Endodermal cell (in vitro differentiated cells): ENCODE data around the gene SMYD3. TPM values are rescaled to one million over a fixed set of nuclear protein-coding genes. Genes with fewer than 3 reads are reported as not detected.

ENCODE experiments used
- DNase-seq: peaks from one replicate; pipeline ENCODE4 v3.0.0-alpha.2; 2017
- H3K27ac ChIP-seq: 2 replicates; pipeline ENCODE4 v1.5.1; 2013; ENCODE audit warnings: mild to moderate bottlenecking, low read depth, low read length, moderate library complexity
- H3K27me3 ChIP-seq: 2 replicates; pipeline ENCODE4 v1.6.1; 2013; ENCODE audit warnings: mild to moderate bottlenecking, low read length, moderate library complexity; ENCODE audit not compliant: insufficient read depth, control insufficient read depth, poor library complexity, severe bottlenecking
- H3K36me3 ChIP-seq: 2 replicates; pipeline ENCODE4 v1.7.0; 2013; ENCODE audit warnings: mild to moderate bottlenecking, low read length, moderate library complexity; ENCODE audit not compliant: control insufficient read depth, insufficient read depth
- H3K4me1 ChIP-seq: one replicate; pipeline ENCODE4 v1.7.0; 2013; ENCODE audit warnings: low read length; ENCODE audit not compliant: control insufficient read depth, insufficient read depth
- H3K4me3 ChIP-seq: 2 replicates; pipeline ENCODE4 v1.5.1; 2013; ENCODE audit warnings: mild to moderate bottlenecking, low read length, moderate library complexity
- H3K9ac ChIP-seq: 2 replicates; pipeline ENCODE4 v1.6.1; 2013; ENCODE audit warnings: mild to moderate bottlenecking, low read length, moderate library complexity; ENCODE audit not compliant: poor library complexity, severe bottlenecking; ENCODE audit errors: extremely low read depth
- H3K9me3 ChIP-seq: 2 replicates; pipeline ENCODE4 v1.6.1; 2013; ENCODE audit warnings: mild to moderate bottlenecking, low read length, moderate library complexity; ENCODE audit not compliant: control insufficient read depth
- H3K27ac Mint-ChIP-seq: 2 replicates; pipeline ENCODE4 v1.8.0; 2020; ENCODE audit warnings: mixed read lengths
- H3K27me3 Mint-ChIP-seq: 2 replicates; pipeline ENCODE4 v1.8.0; 2021; ENCODE audit warnings: mild to moderate bottlenecking, mixed read lengths; ENCODE audit not compliant: insufficient read depth
- H3K36me3 Mint-ChIP-seq: 2 replicates; pipeline ENCODE4 v1.8.0; 2020; ENCODE audit warnings: low read depth, mixed read lengths
- H3K4me1 Mint-ChIP-seq: 2 replicates; pipeline ENCODE4 v1.8.0; 2020; ENCODE audit warnings: mixed read lengths
- H3K4me3 Mint-ChIP-seq: 2 replicates; pipeline ENCODE4 v1.8.0; 2020; ENCODE audit warnings: mild to moderate bottlenecking, moderate library complexity, mixed read lengths
- H3K9me3 Mint-ChIP-seq: 2 replicates; pipeline ENCODE4 v1.8.0; 2020; ENCODE audit warnings: mild to moderate bottlenecking, mixed read lengths
- WGBS, 2 experiments: methylation state at CpG; one replicate each; pipeline versions ENCODE4 v1.1.5 to v1.1.7; 2013; ENCODE audit warnings: missing lambda C conversion rate in 2 of 2, mixed read lengths in 1 of 2; ENCODE audit not compliant: insufficient coverage in 1 of 2, insufficient read length in 1 of 2; 5-methylcytosine and 5-hydroxymethylcytosine counted together
- total RNA-seq, 2 donors: library from RNA; stranded (reverse); fragmentation: NEBNext Ultra II Directional in 1 of 2; extraction: Animal tissue kit (Norgen Biotek cat#: 25700) in 1 of 2; gene quantifications; 2 replicates in 1 of 2; 3 replicates in 1 of 2; pipeline ENCODE4 v1.2.1, GENCODE V29; 2021
- TF ChIP-seq, protein P1 (sequence below): fragments of 200-600 bp; sonication (generic); conservative IDR thresholded peaks from 2 replicates; pipeline ENCODE4 v1.5.0; 2021; ENCODE audit warnings: antibody characterized with exemption, mild to moderate bottlenecking

SMYD3 gene
- total RNA-seq, 2 donors from 2014 or later, result 32.3 to 45.8 TPM

DNA sequence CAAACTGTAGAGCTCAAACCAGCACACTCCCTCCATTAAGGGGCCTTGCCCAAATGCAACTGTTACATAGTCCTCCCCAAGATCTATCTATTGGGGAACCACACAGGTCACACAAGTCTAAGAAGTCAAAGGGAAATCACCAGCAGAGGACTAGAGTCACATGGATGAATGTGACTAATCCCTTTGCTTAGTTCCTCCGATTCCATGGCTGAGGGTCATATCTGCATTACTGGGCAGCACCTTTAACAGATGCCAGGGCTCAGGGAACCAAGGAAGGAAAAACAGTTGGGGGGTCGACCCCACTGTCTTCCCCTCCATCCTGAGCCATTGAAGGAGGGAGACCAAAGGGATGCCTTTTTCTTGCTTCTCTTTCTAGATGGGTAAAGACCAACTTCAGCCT is 23.4 kb upstream of the SMYD3 start:
- whole genome bisulfite sequencing, 2 experiments, result 42 to 46% methylated on average over 2 of the region's 2 CpGs
- H3K27ac Mint-ChIP-seq, result no peak overlapping the region
- H3K4me1 Mint-ChIP-seq, result peaks cover 2% of the 10 kb centered on the region
- Histone ChIP-seq H3K4me1 (peaks cover 3% of the 10 kb centered on the region), H3K27ac (no peak overlapping the region), H3K9ac (no peak overlapping the region), H3K9me3 (peaks cover 34% of the 10 kb centered on the region), H3K27me3 (peaks cover 14% of the 10 kb centered on the region), H3K4me3 (no peak overlapping the region), H3K36me3 (no peaks in the 10 kb centered on the region)
- no peak for DNase-seq
- peaks cover 33% of the 10 kb centered on the region for H3K9me3 Mint-ChIP-seq
- H3K27me3 Mint-ChIP-seq, result peaks cover 22% of the 10 kb centered on the region
- peaks cover 7% of the 10 kb centered on the region for H3K36me3 Mint-ChIP-seq
- TF ChIP-seq, protein P1, sequence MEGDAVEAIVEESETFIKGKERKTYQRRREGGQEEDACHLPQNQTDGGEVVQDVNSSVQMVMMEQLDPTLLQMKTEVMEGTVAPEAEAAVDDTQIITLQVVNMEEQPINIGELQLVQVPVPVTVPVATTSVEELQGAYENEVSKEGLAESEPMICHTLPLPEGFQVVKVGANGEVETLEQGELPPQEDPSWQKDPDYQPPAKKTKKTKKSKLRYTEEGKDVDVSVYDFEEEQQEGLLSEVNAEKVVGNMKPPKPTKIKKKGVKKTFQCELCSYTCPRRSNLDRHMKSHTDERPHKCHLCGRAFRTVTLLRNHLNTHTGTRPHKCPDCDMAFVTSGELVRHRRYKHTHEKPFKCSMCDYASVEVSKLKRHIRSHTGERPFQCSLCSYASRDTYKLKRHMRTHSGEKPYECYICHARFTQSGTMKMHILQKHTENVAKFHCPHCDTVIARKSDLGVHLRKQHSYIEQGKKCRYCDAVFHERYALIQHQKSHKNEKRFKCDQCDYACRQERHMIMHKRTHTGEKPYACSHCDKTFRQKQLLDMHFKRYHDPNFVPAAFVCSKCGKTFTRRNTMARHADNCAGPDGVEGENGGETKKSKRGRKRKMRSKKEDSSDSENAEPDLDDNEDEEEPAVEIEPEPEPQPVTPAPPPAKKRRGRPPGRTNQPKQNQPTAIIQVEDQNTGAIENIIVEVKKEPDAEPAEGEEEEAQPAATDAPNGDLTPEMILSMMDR, result no peak
- no peak overlapping the region for H3K4me3 Mint-ChIP-seq

DNA sequence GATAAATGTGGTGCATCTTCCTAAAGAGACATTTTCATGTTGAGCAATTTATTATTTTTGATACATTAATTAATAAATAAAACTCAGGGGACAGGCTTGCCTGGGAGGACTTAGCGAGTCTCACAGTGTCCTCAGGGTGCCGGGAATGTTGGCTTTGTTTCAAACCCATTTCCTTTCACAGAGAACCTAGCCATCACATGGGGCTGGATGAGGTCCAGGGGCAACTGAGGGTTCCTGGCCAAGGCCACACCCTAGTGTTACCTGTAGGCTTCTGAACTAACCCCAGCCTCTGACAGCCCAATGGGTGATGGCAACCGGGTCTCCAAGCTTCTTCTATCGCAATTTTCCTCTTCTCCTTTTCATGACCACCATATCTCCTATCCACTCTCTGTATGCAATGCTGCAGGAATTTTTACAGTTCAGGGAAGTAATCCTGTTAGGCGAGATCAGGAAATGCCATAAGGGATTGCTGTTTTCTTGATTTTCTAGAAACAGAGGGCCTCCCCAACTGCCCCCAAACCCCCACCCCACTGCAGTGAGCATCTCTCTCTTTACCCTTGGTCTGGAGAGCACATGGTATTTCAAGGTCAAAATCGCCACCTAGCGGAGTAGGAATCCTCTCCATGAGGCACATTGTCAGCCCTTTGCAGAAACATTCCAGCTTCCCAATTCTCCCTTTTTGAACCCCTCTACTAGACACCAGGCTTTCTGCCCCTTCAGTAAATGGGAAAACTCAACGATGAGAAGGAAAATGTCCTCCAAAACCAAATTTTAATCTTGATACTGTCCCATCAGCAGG is 22.1 kb upstream of the SMYD3 start:
- H3K4me1 Mint-ChIP-seq, result peaks cover 2% of the 10 kb centered on the region
- H3K4me3 ChIP-seq, result no peak overlapping the region
- H3K4me3 Mint-ChIP-seq, result no peak overlapping the region
- H3K27me3 ChIP-seq, result peaks cover 3% of the 10 kb centered on the region
- no peak overlapping the region for H3K27ac ChIP-seq
- TF ChIP-seq, protein P1, result peak; percentile 38
- H3K9me3 ChIP-seq, result peaks cover 34% of the 10 kb centered on the region
- H3K9ac ChIP-seq, result no peak overlapping the region
- no peaks in the 10 kb centered on the region for H3K36me3 ChIP-seq
- peaks cover 3% of the 10 kb centered on the region for H3K4me1 ChIP-seq
- peaks cover 14% of the 10 kb centered on the region for H3K27me3 Mint-ChIP-seq
- H3K27ac Mint-ChIP-seq, result no peak overlapping the region
- DNase-seq, result peak; percentile 47
- H3K9me3 Mint-ChIP-seq, result peaks cover 33% of the 10 kb centered on the region
- WGBS, 2 experiments, result 69 to 78% methylated on average over 4 to 8 of the region's 8 CpGs
- peaks cover 7% of the 10 kb centered on the region for H3K36me3 Mint-ChIP-seq

DNA sequence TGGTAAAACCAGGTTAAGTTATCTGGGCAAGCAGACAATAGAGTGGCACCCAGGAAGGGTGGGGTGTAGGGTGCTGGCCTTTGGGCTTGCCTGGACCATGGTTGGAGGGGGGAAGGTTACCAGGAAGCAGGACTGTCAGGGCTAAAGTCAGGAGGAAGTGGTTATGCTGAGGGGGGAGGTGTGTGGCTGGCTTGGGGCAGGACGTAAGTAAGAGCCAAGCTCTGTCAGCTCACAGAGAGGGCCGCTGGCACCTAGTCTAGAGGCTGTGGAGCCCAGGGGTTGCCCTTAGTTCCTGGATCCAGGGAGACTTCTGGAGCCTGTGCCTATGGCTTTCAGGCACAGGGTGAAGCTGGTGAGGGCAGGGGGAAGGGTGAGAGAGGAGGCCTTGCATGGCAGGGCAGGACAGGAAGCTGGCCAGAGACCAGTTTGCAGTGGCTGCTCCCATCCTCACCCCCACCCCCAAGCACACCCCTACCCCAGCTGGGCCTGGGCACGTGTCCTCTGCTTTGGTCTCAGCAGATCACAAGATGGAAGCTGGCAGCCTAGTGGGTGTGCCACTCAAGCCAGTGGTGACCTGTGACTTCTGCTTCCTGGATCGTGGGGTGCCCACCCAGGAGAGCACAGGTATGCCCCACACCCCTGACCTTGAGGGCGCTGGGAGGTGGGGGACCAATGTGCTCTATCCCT is 20.5 kb upstream of the SMYD3 start:
- H3K9me3 ChIP-seq, result peaks cover 30% of the 10 kb centered on the region
- no peaks in the 10 kb centered on the region for H3K4me1 ChIP-seq
- Mint-ChIP-seq H3K27ac (no peak overlapping the region), H3K9me3 (peaks cover 31% of the 10 kb centered on the region), H3K4me3 (no peak overlapping the region), H3K36me3 (peaks cover 7% of the 10 kb centered on the region), H3K27me3 (peaks cover 12% of the 10 kb centered on the region), H3K4me1 (no peaks in the 10 kb centered on the region)
- TF ChIP-seq, protein P1, result no peak
- no peak overlapping the region for H3K4me3 ChIP-seq
- no peak overlapping the region for H3K27ac ChIP-seq
- WGBS, 2 experiments, result 70 to 82% methylated on average over 2 to 5 of the region's 5 CpGs
- no peak overlapping the region for H3K9ac ChIP-seq
- peak; percentile 22 for DNase-seq
- no peaks in the 10 kb centered on the region for H3K27me3 ChIP-seq
- no peaks in the 10 kb centered on the region for H3K36me3 ChIP-seq
